GM13976 (cell line): ENCODE measurements around the gene TPRX2.
"Not testable (repeated sequence)": the region's sequence is repeated elsewhere in the genome, so short reads cannot be mapped to it uniquely, and the experiment has no call there.

Experiments
- DNase-seq: peaks from one replicate; pipeline ENCODE4 v3.0.0; 2012; ENCODE audit warnings: low spot score
- CTCF ChIP-seq: IDR thresholded peaks from 2 replicates; pipeline ENCODE4 v1.5.1; 2012; ENCODE audit warnings: borderline replicate concordance, mild to moderate bottlenecking; ENCODE audit not compliant: insufficient read depth; ENCODE audit errors: extremely low read depth, missing control alignments, control extremely low read depth
- in situ Hi-C: fragments of 300-500 bp; cut with MboI; formaldehyde crosslinking; loops from one replicate; pipeline ENCODE4 v1.12.0; 2022; ENCODE audit warnings: low sequenced_read_pairs, mixed read lengths, inconsistent platforms; ENCODE audit not compliant: unreplicated experiment

The TPRX2 gene

GRCh38 chr19:47858646-47859285, at the start of gene TPRX2:
Gene TPRX2 (plus strand): TSS chr19:47859235. CDS start chr19:47859247, 12 bp downstream.
- in situ Hi-C loops, DNase-seq: not testable (repeated sequence)

GRCh38 chr19:47813304-47813994, 45.6 kb upstream of the TPRX2 start:
- in situ Hi-C loops: no loop called here
- DNase-seq: peak; percentile 86
- peak; percentile 87 for TF ChIP-seq CTCF

- in situ Hi-C loops: no loop called here
- no peak for DNase-seq
- TF ChIP-seq CTCF: no peak
Observed at GRCh38 chr19:47813995-47814328, 45.1 kb upstream of the TPRX2 start.

GRCh38 chr19:47816270-47816669, 42.8 kb upstream of the TPRX2 start:
- in situ Hi-C loops, DNase-seq: not testable (repeated sequence)

GRCh38 chr19:47818221-47818620, 40.8 kb upstream of the TPRX2 start:
- DNase-seq, in situ Hi-C loops: not testable (repeated sequence)

- TF ChIP-seq CTCF: no peak
Observed at GRCh38 chr19:47819858-47820257, 39.2 kb upstream of the TPRX2 start.

GRCh38 chr19:47820410-47820809, 38.6 kb upstream of the TPRX2 start:
- in situ Hi-C loops: no loop called here
- TF ChIP-seq CTCF: no peak
- DNase-seq: no peak

More at GRCh38 chr19:47819858-47820257, 39.2 kb upstream of the TPRX2 start:
- DNase-seq: no peak
- in situ Hi-C loops: no loop called here

GRCh38 chr19:47821460-47822020, 37.5 kb upstream of the TPRX2 start, which contains the start of gene CRX:
Gene CRX (plus strand): TSS chr19:47821937. CDS start chr19:47834444, 12,507 bp downstream.
- no peak for DNase-seq
- no peak for TF ChIP-seq CTCF
- in situ Hi-C loops: no loop called here
